BLaER1 treated with 17β-estradiol and CSF1 and Interleukin-3, amounts not matched to agents 10 nM and 100 nM (cell line): Measurements from ENCODE around the gene ASCL2.

Source experiments
- H3K27ac ChIP-seq, 11 experiments: shearing (Covaris generic); formaldehyde crosslinking; 2 replicates each; pipeline ENCODE4 v1.8.1; 2022
- H3K27me3 ChIP-seq, 11 experiments: shearing (Covaris generic); formaldehyde crosslinking; 2 replicates each; pipeline ENCODE4 v1.8.1; 2022
- H3K36me3 ChIP-seq, 11 experiments: shearing (Covaris generic); formaldehyde crosslinking; 2 replicates each; pipeline ENCODE4 v1.8.1; 2022
- H3K4me1 ChIP-seq, 10 experiments: shearing (Covaris generic); formaldehyde crosslinking; 2 replicates each; pipeline ENCODE4 v1.8.1; 2022
- H3K4me2 ChIP-seq, 11 experiments: shearing (Covaris generic); formaldehyde crosslinking; 2 replicates each; pipeline ENCODE4 v1.8.1; 2022
- H3K4me3 ChIP-seq, 10 experiments: shearing (Covaris generic); formaldehyde crosslinking; 2 replicates each; pipeline ENCODE4 v1.8.1; 2022
- H3K9ac ChIP-seq, 11 experiments: shearing (Covaris generic); formaldehyde crosslinking; 2 replicates each; pipeline ENCODE4 v1.8.1; 2022
- H3K9me3 ChIP-seq, 11 experiments: shearing (Covaris generic); formaldehyde crosslinking; replicated peaks in 1 of 11; 2 replicates each; pipeline ENCODE4 v1.8.1; 2022
- H4K20me1 ChIP-seq, 11 experiments: shearing (Covaris generic); formaldehyde crosslinking; 2 replicates each; pipeline ENCODE4 v1.8.1; 2022
- Cebpa-rat ChIP-seq, 11 experiments: shearing (Covaris generic); IDR thresholded peaks; 2 replicates each; pipeline ENCODE4 v1.8.1; 2022

The ASCL2 gene

GRCh38 chr11:2269601-2270321 is 627 bp downstream of the ASCL2 start:
- Histone ChIP-seq H3K4me3 (peak overlapping the region in 9 of 10 experiments; percentile 23 to 59 (median 45); a peak in 11 of 20 replicates), H4K20me1 (peaks cover 0 to 40% (median 0%) of the 10 kb centered on the region in 11 experiments; a peak in 8 of 22 replicates), H3K36me3 (no peaks in the 10 kb centered on the region), H3K4me2 (peak overlapping the region; percentile 58 to 99 (median 91); a peak in 20 of 22 replicates), H3K4me1 (peaks cover 46 to 53% (median 49%) of the 10 kb centered on the region in 10 experiments), H3K9ac (peak overlapping the region in 8 of 11 experiments; percentile 39 to 76 (median 62); a peak in 12 of 22 replicates), H3K9me3 (peaks cover 15 to 31% (median 16%) of the 10 kb centered on the region in 11 experiments; a peak in 21 of 22 replicates), H3K27ac (peak overlapping the region; percentile 48 to 89 (median 74); a peak in 21 of 22 replicates), H3K27me3 (peaks cover 9 to 84% (median 77%) of the 10 kb centered on the region in 11 experiments; a peak in 21 of 22 replicates)
- no peak for TF ChIP-seq Cebpa-rat (IDR thresholded peaks at IDR 0.05)

- Histone ChIP-seq H3K27ac (peak overlapping the region; percentile 41 to 89 (median 65); a peak in 20 of 22 replicates), H4K20me1 (peaks cover 0 to 48% (median 0%) of the 10 kb centered on the region in 11 experiments; a peak in 8 of 22 replicates), H3K27me3 (peaks cover 8 to 84% (median 78%) of the 10 kb centered on the region in 11 experiments; a peak in 21 of 22 replicates), H3K4me3 (peak overlapping the region; percentile 34 to 59 (median 46); a peak in 18 of 20 replicates), H3K9ac (peak overlapping the region in 10 of 11 experiments; percentile 39 to 76 (median 63); a peak in 21 of 22 replicates), H3K4me2 (peak overlapping the region; percentile 58 to 99 (median 91)), H3K36me3 (no peaks in the 10 kb centered on the region), H3K9me3 (peaks cover 15 to 26% (median 16%) of the 10 kb centered on the region in 11 experiments; a peak in 21 of 22 replicates), H3K4me1 (peaks cover 53 to 61% (median 56%) of the 10 kb centered on the region in 10 experiments)
- TF ChIP-seq Cebpa-rat (IDR thresholded peaks at IDR 0.05): peak in 10 of 11 experiments; percentile 54 to 89 (median 77); a peak in 18 of 22 replicates
Measured at GRCh38 chr11:2268729-2269600, 1.4 kb downstream of the ASCL2 start.

GRCh38 chr11:2267851-2268728 is 2.3 kb downstream of the ASCL2 start:
- Histone ChIP-seq H4K20me1 (peaks cover 0 to 57% (median 0%) of the 10 kb centered on the region in 11 experiments; a peak in 9 of 22 replicates), H3K36me3 (no peaks in the 10 kb centered on the region), H3K4me2 (peak overlapping the region; percentile 80 to 99 (median 93)), H3K9me3 (peaks cover 15 to 26% (median 16%) of the 10 kb centered on the region in 11 experiments; a peak in 21 of 22 replicates), H3K4me1 (peaks cover 53 to 66% (median 58%) of the 10 kb centered on the region in 10 experiments), H3K27ac (peak overlapping the region in 9 of 11 experiments; percentile 7 to 89 (median 76); a peak in 13 of 22 replicates), H3K4me3 (peak overlapping the region in 4 of 10 experiments; percentile 14 to 59 (median 50); a peak in 11 of 20 replicates), H3K27me3 (peaks cover 15 to 84% (median 78%) of the 10 kb centered on the region in 11 experiments), H3K9ac (peak overlapping the region in 7 of 11 experiments; percentile 5 to 76 (median 64); a peak in 7 of 22 replicates)
- TF ChIP-seq Cebpa-rat (IDR thresholded peaks at IDR 0.05): no peak

GRCh38 chr11:2267306-2267850 is 3.0 kb downstream of the ASCL2 start:
- Histone ChIP-seq H4K20me1 (peaks cover 0 to 64% (median 0%) of the 10 kb centered on the region in 11 experiments; a peak in 9 of 22 replicates), H3K4me1 (peaks cover 55 to 73% (median 63%) of the 10 kb centered on the region in 10 experiments), H3K4me3 (peak overlapping the region in 6 of 10 experiments; percentile 0 to 67 (median 44); a peak in 5 of 20 replicates), H3K4me2 (peak overlapping the region; percentile 80 to 99 (median 93)), H3K27ac (peak overlapping the region in 8 of 11 experiments; percentile 70 to 89 (median 78); a peak in 12 of 22 replicates), H3K9ac (peak overlapping the region in 3 of 11 experiments; percentile 72 to 79 (median 75); a peak in 4 of 22 replicates), H3K27me3 (peaks cover 22 to 84% (median 78%) of the 10 kb centered on the region in 11 experiments), H3K36me3 (no peaks in the 10 kb centered on the region), H3K9me3 (peaks cover 15 to 26% (median 16%) of the 10 kb centered on the region in 11 experiments; a peak in 21 of 22 replicates)
- no peak for TF ChIP-seq Cebpa-rat (IDR thresholded peaks at IDR 0.05)

DNA sequence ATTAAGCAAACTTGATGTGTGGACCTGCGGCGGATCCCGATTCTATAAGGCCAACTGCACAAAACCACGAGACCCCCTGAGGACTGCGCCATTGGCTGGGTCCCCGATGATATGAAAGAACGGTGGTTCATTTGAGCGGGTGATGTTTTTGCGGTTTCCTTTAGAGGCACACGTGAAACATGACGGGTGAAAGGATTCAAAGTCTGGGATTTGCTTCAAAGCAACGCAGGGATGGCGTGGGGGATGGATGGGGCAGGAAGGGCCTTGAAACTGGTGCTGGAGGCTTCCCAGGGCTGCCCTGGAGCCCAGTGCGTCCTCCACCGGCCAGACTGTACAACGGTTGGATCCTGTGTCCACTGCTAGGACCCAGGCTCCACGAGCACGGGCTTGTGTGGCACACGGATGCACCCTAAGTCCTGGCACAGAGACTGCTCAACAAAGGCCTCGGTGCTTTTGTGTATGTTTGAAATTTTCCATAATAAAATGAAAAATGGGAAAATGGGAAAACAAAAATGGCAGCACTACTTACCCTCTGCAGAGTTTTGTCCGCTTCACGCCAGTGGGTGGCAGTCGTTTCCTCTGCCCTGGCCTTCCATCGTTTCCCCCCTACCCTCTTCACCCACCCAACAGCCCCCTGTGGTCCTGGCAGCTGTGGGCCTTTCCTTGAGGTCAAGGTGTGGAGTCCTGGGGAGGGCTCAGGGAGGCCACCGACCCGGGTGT is 3.6 kb downstream of the ASCL2 start:
- Histone ChIP-seq H3K9me3 (peaks cover 15 to 26% (median 16%) of the 10 kb centered on the region in 11 experiments; a peak in 21 of 22 replicates), H3K27me3 (peaks cover 28 to 84% (median 78%) of the 10 kb centered on the region in 11 experiments), H3K4me3 (peak overlapping the region in 7 of 10 experiments; percentile 32 to 67 (median 45); a peak in 13 of 20 replicates), H4K20me1 (peaks cover 0 to 66% (median 0%) of the 10 kb centered on the region in 11 experiments; a peak in 9 of 22 replicates), H3K27ac (peak overlapping the region; percentile 39 to 89 (median 74); a peak in 19 of 22 replicates), H3K4me1 (peaks cover 55 to 73% (median 65%) of the 10 kb centered on the region in 10 experiments), H3K4me2 (peak overlapping the region; percentile 80 to 99 (median 93)), H3K36me3 (no peaks in the 10 kb centered on the region), H3K9ac (peak overlapping the region in 9 of 11 experiments; percentile 6 to 79 (median 60); a peak in 15 of 22 replicates)
- no peak for TF ChIP-seq Cebpa-rat (IDR thresholded peaks at IDR 0.05)

- Histone ChIP-seq H3K27ac (peak overlapping the region; percentile 39 to 89 (median 74)), H3K4me2 (peak overlapping the region; percentile 80 to 99 (median 93)), H3K9ac (peak overlapping the region; percentile 6 to 79 (median 59); a peak in 20 of 22 replicates), H3K4me1 (peaks cover 55 to 73% (median 65%) of the 10 kb centered on the region in 10 experiments), H4K20me1 (peaks cover 0 to 73% (median 0%) of the 10 kb centered on the region in 11 experiments; a peak in 9 of 22 replicates), H3K27me3 (peaks cover 35 to 84% (median 78%) of the 10 kb centered on the region in 11 experiments), H3K36me3 (no peaks in the 10 kb centered on the region), H3K4me3 (peak overlapping the region in 9 of 10 experiments; percentile 32 to 67 (median 42); a peak in 16 of 20 replicates), H3K9me3 (peaks cover 14 to 21% (median 15%) of the 10 kb centered on the region in 11 experiments; a peak in 21 of 22 replicates)
- TF ChIP-seq Cebpa-rat (IDR thresholded peaks at IDR 0.05): peak in 1 of 11 experiments; percentile 36; a peak in 1 of 22 replicates
Measured at GRCh38 chr11:2265854-2266585, 4.4 kb downstream of the ASCL2 start.
